SJSA1 (cell line): Measurements from ENCODE around the gene ARHGAP31. TPM values are rescaled to one million over a fixed set of nuclear protein-coding genes. Genes with fewer than 3 reads are reported as not detected.

Experiments
- DNase-seq, 2 experiments: peaks; one replicate each; pipeline ENCODE4 v3.0.0-alpha.2; 2015 to 2020; ENCODE audit warnings: low spot score in 2 of 2, low read depth in 1 of 2
- H3K27ac ChIP-seq: fragments of 250-450 bp; sonication (Bioruptor Pico); 2 replicates; pipeline ENCODE4 v1.5.1; 2020; ENCODE audit warnings: mild to moderate bottlenecking, moderate library complexity
- H3K27me3 ChIP-seq: fragments of 250-450 bp; sonication (Bioruptor Pico); replicated peaks from 2 replicates; pipeline ENCODE4 v1.5.1; 2020; ENCODE audit warnings: mild to moderate bottlenecking, moderate library complexity
- H3K36me3 ChIP-seq: fragments of 250-450 bp; sonication (Bioruptor Pico); 2 replicates; pipeline ENCODE4 v1.5.1; 2020; ENCODE audit warnings: mild to moderate bottlenecking
- H3K4me1 ChIP-seq: fragments of 250-450 bp; sonication (Bioruptor Pico); replicated peaks from 2 replicates; pipeline ENCODE4 v1.6.1; 2021; ENCODE audit warnings: mild to moderate bottlenecking
- H3K4me3 ChIP-seq: fragments of 250-450 bp; sonication (Bioruptor Pico); 2 replicates; pipeline ENCODE4 v1.5.1; 2020; ENCODE audit warnings: mild to moderate bottlenecking
- H3K9me3 ChIP-seq: fragments of 250-450 bp; sonication (Bioruptor Pico); replicated peaks from 2 replicates; pipeline ENCODE4 v1.5.1; 2020; ENCODE audit warnings: mild to moderate bottlenecking
- total RNA-seq: library from RNA; depleted of rRNA; stranded (reverse); fragments of >200 nt; shearing (Covaris generic); gene quantifications from 2 replicates; pipeline ENCODE4 v1.2.3, GENCODE V29; 2014

Gene ARHGAP31
- total RNA-seq, 1 experiment from 2014 or later: 13.7 TPM

DNA sequence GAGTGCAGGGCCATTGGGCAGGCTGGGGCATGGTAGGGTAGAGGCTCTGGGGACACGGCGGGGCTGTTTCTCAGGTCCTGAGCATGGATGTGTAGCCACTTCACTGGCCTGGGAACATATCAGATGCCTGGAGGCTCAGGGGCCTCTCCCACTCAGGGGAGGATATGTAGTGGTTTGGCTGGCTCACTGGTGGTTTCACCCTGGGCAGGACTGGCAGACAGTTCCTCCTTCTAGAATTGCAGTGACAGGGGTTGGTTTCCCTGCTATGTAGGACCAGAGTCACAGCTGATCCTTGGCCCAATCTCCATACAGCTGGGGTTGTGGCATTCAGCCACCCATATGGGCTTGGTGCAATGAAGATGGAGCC is 4.8 kb upstream of the ARHGAP31 start:
- Histone ChIP-seq H3K27me3 (no peaks in the 10 kb centered on the region), H3K4me3 (no peak overlapping the region), H3K9me3 (0 out of 2 replicates have a peak, but pooled peaks cover 7% of the 10 kb centered on the region), H3K4me1 (peaks cover 8% of the 10 kb centered on the region), H3K36me3 (peaks cover 3% of the 10 kb centered on the region; the same call in 1 of the 2 replicates), H3K27ac (no peak overlapping the region)
- no peak for DNase-seq

DNA sequence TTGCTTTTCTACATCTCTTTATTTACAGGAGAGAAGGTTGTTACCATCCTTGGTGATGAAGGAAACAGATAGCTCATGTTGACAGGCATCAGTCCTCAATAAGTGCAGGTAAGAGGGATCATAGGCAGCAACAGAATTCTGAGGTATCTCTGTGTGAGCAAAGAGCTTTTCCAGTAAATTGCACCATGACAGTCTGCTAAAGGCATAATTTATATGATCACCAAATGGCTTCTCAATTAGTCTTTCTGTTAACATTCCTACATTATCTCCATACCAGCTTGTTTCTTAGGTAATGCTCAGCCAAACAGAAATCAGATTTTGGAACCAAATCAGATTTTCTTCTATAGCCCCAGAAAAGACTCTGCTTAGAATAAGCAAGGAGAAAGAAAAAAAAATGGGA is 3.6 kb upstream of the ARHGAP31 start:
- DNase-seq: no peak
- no peak overlapping the region for H3K27ac ChIP-seq
- H3K4me1 ChIP-seq: peaks cover 8% of the 10 kb centered on the region
- 0 out of 2 replicates have a peak, but pooled peaks cover 7% of the 10 kb centered on the region for H3K9me3 ChIP-seq
- H3K27me3 ChIP-seq: no peaks in the 10 kb centered on the region
- H3K36me3 ChIP-seq: peaks cover 3% of the 10 kb centered on the region; the same call in 1 of the 2 replicates
- no peak overlapping the region for H3K4me3 ChIP-seq

DNA sequence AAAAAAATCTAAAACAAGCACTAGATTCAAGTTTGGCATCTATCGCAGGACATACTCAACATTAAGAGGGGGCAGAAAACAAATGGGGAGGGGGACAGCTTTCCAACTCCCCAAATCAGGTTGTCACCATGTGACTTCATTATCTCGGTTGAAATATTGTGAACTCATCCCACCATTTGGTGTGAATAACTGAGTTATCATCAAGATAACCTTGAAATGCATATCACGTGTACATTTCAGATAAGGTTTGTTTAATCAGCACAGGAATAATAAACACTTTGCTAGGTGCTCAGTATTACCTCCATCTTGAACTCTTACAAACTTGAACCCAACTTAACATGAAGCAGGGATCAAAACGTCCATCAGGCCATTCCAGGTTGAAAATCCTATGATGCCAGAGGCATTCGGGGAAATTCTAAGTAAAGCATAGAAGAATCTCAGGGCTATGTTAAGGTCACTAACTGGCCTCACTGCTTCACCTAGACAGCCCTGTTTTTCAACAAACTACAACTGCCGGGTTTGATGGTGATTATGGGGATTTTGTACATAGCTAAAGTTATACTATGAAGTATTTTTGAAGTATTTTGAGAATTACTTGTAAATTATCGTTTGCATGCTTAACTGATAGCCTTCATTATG is 3.0 kb upstream of the ARHGAP31 start:
- H3K4me1 ChIP-seq: peaks cover 13% of the 10 kb centered on the region
- no peak overlapping the region for H3K27ac ChIP-seq
- DNase-seq: no peak
- no peak overlapping the region for H3K4me3 ChIP-seq
- H3K27me3 ChIP-seq: no peaks in the 10 kb centered on the region
- peaks cover 7% of the 10 kb centered on the region; the same call in 1 of the 2 replicates for H3K36me3 ChIP-seq
- 0 out of 2 replicates have a peak, but pooled peaks cover 7% of the 10 kb centered on the region for H3K9me3 ChIP-seq

- Histone ChIP-seq H3K36me3 (peaks cover 16% of the 10 kb centered on the region), H3K4me1 (peaks cover 28% of the 10 kb centered on the region), H3K9me3 (no peaks in the 10 kb centered on the region), H3K4me3 (no peak overlapping the region), H3K27me3 (no peaks in the 10 kb centered on the region), H3K27ac (no peak overlapping the region)
- DNase-seq: no peak
Measured at GRCh38 chr3:119292666-119293065, 1.5 kb upstream of the ARHGAP31 start.

DNA sequence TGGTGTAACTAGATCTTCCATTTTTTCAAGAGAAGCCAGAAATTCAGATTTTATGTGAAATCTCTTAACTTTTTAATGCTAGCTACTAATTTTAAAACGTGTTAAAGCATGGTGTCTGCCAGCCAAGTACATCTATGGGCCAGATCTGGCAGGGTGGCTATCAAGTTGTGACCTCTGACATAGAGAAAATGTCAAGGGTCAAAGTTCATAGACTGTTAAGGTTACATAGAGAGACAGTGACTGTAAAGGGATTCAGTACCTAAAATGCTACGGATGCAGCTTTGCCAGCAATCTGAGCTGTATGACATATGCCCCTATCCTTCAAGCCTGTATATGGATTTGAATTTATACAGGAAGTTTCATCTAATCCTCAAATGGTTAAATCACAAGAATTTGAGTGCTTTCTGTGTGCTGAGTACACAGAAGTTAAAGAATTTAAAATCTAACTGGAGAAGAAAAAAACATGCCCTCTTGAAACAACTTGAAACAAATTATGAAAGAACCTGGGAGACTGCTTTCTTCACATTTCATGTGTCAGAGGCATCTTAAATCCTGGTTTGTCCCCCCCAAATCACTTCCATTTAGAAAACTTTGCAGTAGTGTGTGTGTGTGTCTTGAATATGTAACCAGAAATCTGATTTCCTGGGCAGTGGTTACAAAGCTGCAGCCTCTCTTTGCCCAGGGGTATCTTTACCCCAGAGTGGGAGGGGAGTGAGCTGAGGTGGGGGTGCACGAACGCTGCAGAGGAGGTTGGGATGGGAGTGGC is 895 bp upstream of the ARHGAP31 start:
- no peak for DNase-seq
- Histone ChIP-seq H3K9me3 (no peaks in the 10 kb centered on the region), H3K4me3 (peak overlapping the region; percentile 55), H3K4me1 (peaks cover 34% of the 10 kb centered on the region), H3K27ac (peak overlapping the region; percentile 75; the same call in 1 of the 2 replicates), H3K27me3 (no peaks in the 10 kb centered on the region), H3K36me3 (peaks cover 22% of the 10 kb centered on the region)

DNA sequence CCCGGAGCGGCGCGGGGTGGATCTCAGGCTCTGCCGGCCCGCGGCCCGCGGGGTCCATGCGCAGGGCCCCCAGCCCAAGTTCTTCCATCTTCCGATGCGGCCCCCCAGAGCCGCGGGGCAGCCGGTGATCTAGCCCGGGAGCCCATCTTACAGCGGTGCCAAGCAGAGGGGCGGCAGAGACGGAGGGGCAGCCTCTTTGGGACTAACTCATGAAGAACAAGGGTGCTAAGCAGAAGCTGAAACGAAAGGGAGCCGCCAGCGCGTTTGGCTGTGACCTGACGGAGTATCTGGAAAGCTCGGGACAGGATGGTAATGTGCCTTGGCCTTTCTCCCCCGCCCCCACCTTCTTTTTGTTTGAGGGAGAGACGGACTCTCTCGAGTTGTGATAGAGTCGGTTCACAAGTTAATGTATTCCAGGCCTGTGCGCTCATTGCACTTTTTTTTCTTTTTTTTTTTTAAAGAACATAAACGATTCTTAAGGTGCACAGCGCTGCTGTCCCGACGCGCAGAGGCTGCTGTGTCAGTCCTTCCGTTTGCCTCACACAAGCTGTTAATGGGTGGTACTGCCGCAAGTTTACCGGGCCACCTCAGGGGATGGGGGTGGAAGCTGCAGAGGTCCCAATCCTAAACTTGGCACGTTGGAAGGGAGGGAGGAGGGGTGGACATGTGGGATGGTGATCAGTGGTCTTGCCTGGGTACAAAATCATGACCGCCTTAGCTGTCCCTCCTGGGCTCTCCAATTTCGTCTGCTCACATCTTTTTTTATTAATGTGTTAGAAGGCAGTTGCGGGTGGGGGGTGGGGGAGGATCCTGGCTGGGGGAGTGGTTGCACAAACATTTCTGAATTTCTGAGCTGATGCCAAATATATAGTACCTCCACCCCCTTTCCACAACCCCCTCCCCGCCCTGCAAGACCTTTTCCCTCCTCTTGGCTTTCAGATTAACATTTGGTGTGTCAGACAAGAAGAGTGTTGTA is 801 bp downstream of the ARHGAP31 start:
- H3K27me3 ChIP-seq: no peaks in the 10 kb centered on the region

DNA sequence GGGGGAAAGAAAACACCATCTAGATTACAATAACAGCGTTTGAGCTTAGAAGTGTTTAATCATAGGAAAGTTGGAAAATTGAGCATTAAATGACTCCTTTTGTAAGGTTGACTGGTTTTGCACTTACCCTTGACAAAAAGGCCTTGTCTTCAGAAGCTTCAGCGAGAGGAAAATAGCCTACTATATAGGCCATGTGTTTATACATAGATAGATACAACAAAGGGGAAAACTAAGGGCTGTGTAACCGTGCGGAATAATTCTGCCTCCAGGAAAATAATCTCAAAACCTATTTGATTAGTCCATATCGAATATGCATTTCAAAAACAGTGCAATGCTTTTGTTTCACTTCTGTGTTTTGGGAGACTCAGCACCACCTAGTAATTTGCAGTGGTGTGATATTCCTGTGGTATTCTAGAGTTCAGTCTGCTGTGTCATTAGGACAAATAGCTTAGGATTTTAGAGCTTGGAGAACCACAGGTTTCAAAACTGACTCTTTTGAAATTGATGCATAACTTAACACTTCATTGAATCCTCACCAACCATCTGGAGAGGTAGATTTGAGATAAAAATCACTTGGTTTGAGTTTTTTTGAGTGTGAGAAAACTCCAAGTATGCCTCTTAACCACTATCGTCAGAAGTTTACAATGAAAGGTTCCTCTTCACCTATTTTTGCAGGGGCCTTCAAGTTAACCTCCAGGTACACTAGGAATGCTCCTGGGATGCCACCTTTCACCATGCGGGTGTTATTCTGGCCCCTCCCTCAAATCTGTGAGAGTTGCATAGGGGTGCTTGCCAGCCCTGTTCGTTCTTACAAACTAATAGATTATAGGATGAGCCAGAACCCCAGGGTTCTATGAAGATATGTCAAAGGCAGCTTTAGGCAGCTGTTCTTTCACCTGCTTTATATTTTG is 1.9 kb downstream of the ARHGAP31 start:
- peak in 1 of 2 experiments; percentile 22 for DNase-seq
- no peaks in the 10 kb centered on the region for H3K9me3 ChIP-seq
- peak overlapping the region; percentile 55 for H3K4me3 ChIP-seq
- H3K36me3 ChIP-seq: peaks cover 46% of the 10 kb centered on the region
- no peaks in the 10 kb centered on the region for H3K27me3 ChIP-seq
- peaks cover 36% of the 10 kb centered on the region for H3K4me1 ChIP-seq
- H3K27ac ChIP-seq: peak overlapping the region; percentile 38; the same call in 1 of the 2 replicates

More for the DNA sequence above, 801 bp downstream of the ARHGAP31 start:
- peak; percentile 53 to 63 for DNase-seq
- no peaks in the 10 kb centered on the region for H3K9me3 ChIP-seq
- peaks cover 39% of the 10 kb centered on the region for H3K36me3 ChIP-seq
- H3K4me3 ChIP-seq: peak overlapping the region; percentile 55
- peaks cover 36% of the 10 kb centered on the region for H3K4me1 ChIP-seq
- peak overlapping the region; percentile 75 for H3K27ac ChIP-seq

DNA sequence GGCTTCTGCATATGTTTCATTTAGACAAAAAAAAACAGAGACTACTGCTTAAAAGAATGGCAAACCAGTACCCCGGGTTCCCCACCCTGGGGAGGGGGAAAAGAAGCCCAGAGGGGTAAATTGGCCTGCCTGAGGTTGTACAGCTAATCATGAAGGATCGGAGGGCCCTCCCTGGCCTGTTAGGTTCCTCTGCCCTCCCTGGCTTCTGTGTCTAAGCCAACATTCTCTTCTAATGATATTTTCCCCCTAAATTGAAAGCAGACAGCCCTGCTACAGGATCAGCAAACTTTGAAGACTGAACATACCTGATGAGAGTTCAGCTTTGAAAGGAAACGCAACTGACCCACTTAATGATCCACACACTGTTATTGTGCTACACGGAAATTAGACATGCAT is 2.5 kb downstream of the ARHGAP31 start:
- H3K9me3 ChIP-seq: no peaks in the 10 kb centered on the region
- H3K27me3 ChIP-seq: no peaks in the 10 kb centered on the region
- peaks cover 38% of the 10 kb centered on the region for H3K4me1 ChIP-seq
- peaks cover 48% of the 10 kb centered on the region for H3K36me3 ChIP-seq
- H3K4me3 ChIP-seq: no peak overlapping the region
- no peak overlapping the region for H3K27ac ChIP-seq
- DNase-seq: no peak

- no peak for DNase-seq
- H3K27me3 ChIP-seq: no peaks in the 10 kb centered on the region
- no peak overlapping the region for H3K4me3 ChIP-seq
- H3K36me3 ChIP-seq: peaks cover 53% of the 10 kb centered on the region
- H3K4me1 ChIP-seq: peaks cover 40% of the 10 kb centered on the region
- no peak overlapping the region for H3K27ac ChIP-seq
- H3K9me3 ChIP-seq: no peaks in the 10 kb centered on the region
Measured at GRCh38 chr3:119297169-119297568, 3.0 kb downstream of the ARHGAP31 start.

DNA sequence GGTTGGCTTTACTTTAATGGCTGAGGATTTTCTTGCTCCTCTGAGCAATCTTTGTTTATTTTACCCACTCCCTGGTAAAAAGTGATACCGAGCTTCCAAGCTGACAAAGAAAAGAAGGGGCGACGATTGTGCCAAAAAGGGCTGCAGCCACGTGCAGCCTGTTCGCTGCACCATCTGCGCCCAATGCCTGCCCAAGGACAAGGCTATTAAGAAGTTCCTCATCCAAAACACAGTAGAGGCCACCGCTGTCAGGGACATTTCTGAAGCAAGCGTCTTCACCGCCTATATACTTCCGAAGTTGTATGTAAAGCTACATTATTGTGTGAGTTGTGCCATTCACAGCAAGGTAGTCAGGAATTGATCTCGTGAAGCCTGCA is 4.4 kb downstream of the ARHGAP31 start:
- no peaks in the 10 kb centered on the region for H3K27me3 ChIP-seq
- H3K27ac ChIP-seq: no peak overlapping the region
- no peak overlapping the region for H3K4me3 ChIP-seq
- H3K9me3 ChIP-seq: no peaks in the 10 kb centered on the region
- peaks cover 41% of the 10 kb centered on the region for H3K4me1 ChIP-seq
- DNase-seq: no peak
- peaks cover 66% of the 10 kb centered on the region for H3K36me3 ChIP-seq

DNA sequence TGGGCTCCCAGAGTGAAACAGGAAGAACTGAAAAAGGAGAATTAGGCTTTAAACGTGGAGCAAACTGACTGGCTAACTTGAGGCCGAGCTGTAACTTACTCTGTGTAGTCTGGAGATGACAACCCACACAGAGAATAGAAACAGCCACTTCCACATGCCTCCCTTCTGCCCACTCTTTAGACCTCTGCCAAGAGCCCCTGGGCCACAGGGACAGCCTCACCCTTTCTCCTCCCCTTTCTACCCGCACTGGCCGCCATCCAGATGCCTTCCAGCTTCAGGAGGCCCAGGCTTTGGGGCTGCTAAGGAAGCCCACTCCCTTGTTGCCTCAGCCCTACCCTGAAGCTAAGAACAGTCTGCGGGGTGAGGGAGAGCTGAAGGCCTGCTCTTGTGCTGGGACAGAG is 6.8 kb downstream of the ARHGAP31 start:
- no peaks in the 10 kb centered on the region for H3K27me3 ChIP-seq
- H3K4me1 ChIP-seq: peaks cover 60% of the 10 kb centered on the region
- H3K27ac ChIP-seq: no peak overlapping the region
- no peak for DNase-seq
- H3K36me3 ChIP-seq: peaks cover 61% of the 10 kb centered on the region
- no peak overlapping the region for H3K4me3 ChIP-seq
- no peaks in the 10 kb centered on the region for H3K9me3 ChIP-seq

- no peak overlapping the region for H3K4me3 ChIP-seq
- H3K36me3 ChIP-seq: peaks cover 59% of the 10 kb centered on the region
- DNase-seq: no peak
- H3K9me3 ChIP-seq: no peaks in the 10 kb centered on the region
- H3K4me1 ChIP-seq: peaks cover 54% of the 10 kb centered on the region
- H3K27me3 ChIP-seq: no peaks in the 10 kb centered on the region
- H3K27ac ChIP-seq: no peak overlapping the region
Measured at GRCh38 chr3:119301662-119302061, 7.5 kb downstream of the ARHGAP31 start.
